ENCODE data around the gene ZNF281.

- TF ChIP-seq CTCF (IDR thresholded peaks at IDR 0.05; ENCODE audit: insufficient read depth, low read depth, low read length): no peak
- TF ChIP-seq EZH2 (IDR thresholded peaks at IDR 0.05; ENCODE audit: insufficient read depth, low read length): no peak
Observed at GRCh38 chr1:200379940-200380588, 29.8 kb downstream of the ZNF281 start.
